Ovary (tissue), 3 donors: Measurements from ENCODE around the gene MPND.

ENCODE experiments used
- EP300 ChIP-seq: sonication (generic); formaldehyde crosslinking; IDR thresholded peaks from one replicate; pipeline ENCODE4 v1.6.1; 2017; ENCODE audit warnings: antibody characterized with exemption
- POLR2A ChIP-seq: fragments of 450-650 bp; IDR thresholded peaks from one replicate; pipeline ENCODE4 v1.6.1; 2017; ENCODE audit warnings: antibody characterized with exemption, mild to moderate bottlenecking, moderate library complexity
- TF ChIP-seq, protein P1 (sequence below), 3 donors: fragments of 450-650 bp in 2 of 3; fragments of 200-600 bp in 1 of 3; IDR thresholded peaks; one replicate each; pipeline versions ENCODE4 v1.5.1 to v1.8.0; 2016 to 2022; ENCODE audit warnings: antibody characterized with exemption in 3 of 3, mild to moderate bottlenecking in 1 of 3
- donor health status: DM: no; HTN: no; CAD: no.

DNA sequence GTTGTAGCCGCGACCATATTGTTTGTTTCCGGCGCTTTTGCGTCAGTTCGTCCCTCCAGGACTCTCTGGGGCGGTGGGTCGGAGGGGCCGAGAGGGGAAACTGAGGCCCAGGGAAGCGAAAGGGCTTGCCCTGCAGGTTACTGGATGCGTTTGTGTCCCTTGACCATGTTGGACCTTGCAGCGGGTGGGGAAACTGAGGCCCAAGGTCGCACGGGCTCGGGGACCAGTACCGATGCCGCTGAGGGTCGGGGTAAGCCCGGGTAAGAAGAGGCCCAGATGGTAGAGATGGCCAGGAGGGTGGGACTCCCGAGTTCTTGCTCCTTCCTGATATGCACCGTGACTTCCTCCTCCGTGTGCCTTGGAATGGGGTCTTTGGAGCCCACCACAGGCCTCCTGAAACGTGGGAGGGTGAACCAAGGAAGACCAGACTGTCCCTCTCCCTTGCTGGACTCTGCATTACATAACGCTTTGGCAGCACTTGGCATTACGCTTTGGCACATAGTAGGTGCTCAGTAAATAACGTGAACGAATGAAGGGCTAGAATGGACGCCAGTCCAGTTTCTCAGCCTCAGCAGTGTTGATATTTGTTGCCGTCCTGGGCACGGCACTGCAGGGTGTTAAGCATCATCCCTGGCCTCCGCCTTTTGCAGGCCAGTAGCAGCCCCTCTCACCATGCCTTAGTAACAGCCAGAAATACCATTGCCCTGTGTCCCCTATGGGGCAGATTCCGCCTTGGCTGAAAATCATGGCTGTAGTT lies 59.8 kb downstream of the MPND start:
- TF ChIP-seq, protein P1, sequence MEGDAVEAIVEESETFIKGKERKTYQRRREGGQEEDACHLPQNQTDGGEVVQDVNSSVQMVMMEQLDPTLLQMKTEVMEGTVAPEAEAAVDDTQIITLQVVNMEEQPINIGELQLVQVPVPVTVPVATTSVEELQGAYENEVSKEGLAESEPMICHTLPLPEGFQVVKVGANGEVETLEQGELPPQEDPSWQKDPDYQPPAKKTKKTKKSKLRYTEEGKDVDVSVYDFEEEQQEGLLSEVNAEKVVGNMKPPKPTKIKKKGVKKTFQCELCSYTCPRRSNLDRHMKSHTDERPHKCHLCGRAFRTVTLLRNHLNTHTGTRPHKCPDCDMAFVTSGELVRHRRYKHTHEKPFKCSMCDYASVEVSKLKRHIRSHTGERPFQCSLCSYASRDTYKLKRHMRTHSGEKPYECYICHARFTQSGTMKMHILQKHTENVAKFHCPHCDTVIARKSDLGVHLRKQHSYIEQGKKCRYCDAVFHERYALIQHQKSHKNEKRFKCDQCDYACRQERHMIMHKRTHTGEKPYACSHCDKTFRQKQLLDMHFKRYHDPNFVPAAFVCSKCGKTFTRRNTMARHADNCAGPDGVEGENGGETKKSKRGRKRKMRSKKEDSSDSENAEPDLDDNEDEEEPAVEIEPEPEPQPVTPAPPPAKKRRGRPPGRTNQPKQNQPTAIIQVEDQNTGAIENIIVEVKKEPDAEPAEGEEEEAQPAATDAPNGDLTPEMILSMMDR (IDR thresholded peaks at IDR 0.05) = no peak
- TF ChIP-seq EP300 = no peak
- no peak for TF ChIP-seq POLR2A
